ENCODE data around the gene RAPGEF3. TPM values are rescaled to one million over a fixed set of nuclear protein-coding genes. Genes with fewer than 3 reads are reported as not detected.

Gene RAPGEF3
- total RNA-seq, 1 experiment from 2014 or later, result 8.2 TPM

- no TSS peak for BruUV-seq (replicated peaks)
- H3K9me3 Mint-ChIP-seq (ENCODE audit: low read depth, unreplicated experiment), result no peaks in the 10 kb centered on the region
- CTCF ChIA-PET, result interaction anchor here (0.7 to 1.2 kb wide), 5 partner anchors 18 to 41 kb away, joined by 3 to 11 read pairs (median 3); no protein-coding TSS in a partner anchor
- no peak overlapping the region for H3K4me3 Mint-ChIP-seq (ENCODE audit: low read depth, unreplicated experiment)
- peaks cover 11% of the 10 kb centered on the region for H3K36me3 Mint-ChIP-seq (ENCODE audit: insufficient read depth, unreplicated experiment)
- DNase-seq, result no peak
- H3K27me3 Mint-ChIP-seq (ENCODE audit: unreplicated experiment), result no peaks in the 10 kb centered on the region
- no peak for TF ChIP-seq CTCF (IDR thresholded peaks at IDR 0.05; ENCODE audit: unreplicated experiment)
- intact Hi-C loops (cut with micrococcal nuclease; ENCODE audit: unreplicated experiment), result no loop called here
- no peak overlapping the region for H3K27ac Mint-ChIP-seq (ENCODE audit: unreplicated experiment)
- H3K4me1 Mint-ChIP-seq (ENCODE audit: low read depth, unreplicated experiment), result peaks cover 19% of the 10 kb centered on the region
Measured at GRCh38 chr12:47797441-47797840, 38.8 kb upstream of the RAPGEF3 start.

GRCh38 chr12:47795814-47796411 lies 37.2 kb upstream of the RAPGEF3 start:
- DNase-seq, result no peak
- BruUV-seq (replicated peaks), result no TSS peak
- Mint-ChIP-seq H3K36me3 (ENCODE audit: insufficient read depth, unreplicated experiment) (peaks cover 11% of the 10 kb centered on the region), H3K27me3 (ENCODE audit: unreplicated experiment) (no peaks in the 10 kb centered on the region), H3K4me3 (ENCODE audit: low read depth, unreplicated experiment) (no peak overlapping the region), H3K4me1 (ENCODE audit: low read depth, unreplicated experiment) (peaks cover 4% of the 10 kb centered on the region), H3K27ac (ENCODE audit: unreplicated experiment) (peak overlapping the region; percentile 27), H3K9me3 (ENCODE audit: low read depth, unreplicated experiment) (no peaks in the 10 kb centered on the region)
- no peak for TF ChIP-seq CTCF (IDR thresholded peaks at IDR 0.05; ENCODE audit: unreplicated experiment)
- intact Hi-C loops (cut with micrococcal nuclease; ENCODE audit: unreplicated experiment), result no loop called here
- CTCF ChIA-PET, result no interaction called here

- intact Hi-C loops (cut with micrococcal nuclease; ENCODE audit: unreplicated experiment), result no loop called here
- TF ChIP-seq CTCF (IDR thresholded peaks at IDR 0.05; ENCODE audit: unreplicated experiment), result no peak
- H3K9me3 Mint-ChIP-seq (ENCODE audit: low read depth, unreplicated experiment), result no peaks in the 10 kb centered on the region
- H3K27me3 Mint-ChIP-seq (ENCODE audit: unreplicated experiment), result no peaks in the 10 kb centered on the region
- H3K27ac Mint-ChIP-seq (ENCODE audit: unreplicated experiment), result peak overlapping the region; percentile 27
- H3K4me3 Mint-ChIP-seq (ENCODE audit: low read depth, unreplicated experiment), result no peak overlapping the region
- CTCF ChIA-PET, result interaction anchor here (0.6 to 1.2 kb wide), 2 partner anchors 17 to 42 kb away, joined by 3 to 5 read pairs; no protein-coding TSS in a partner anchor
- H3K4me1 Mint-ChIP-seq (ENCODE audit: low read depth, unreplicated experiment), result no peaks in the 10 kb centered on the region
- DNase-seq, result no peak
- no TSS peak for BruUV-seq (replicated peaks)
- peaks cover 14% of the 10 kb centered on the region for H3K36me3 Mint-ChIP-seq (ENCODE audit: insufficient read depth, unreplicated experiment)
Measured at GRCh38 chr12:47795121-47795813, 36.6 kb upstream of the RAPGEF3 start.

GRCh38 chr12:47794679-47795078 lies 36.0 kb upstream of the RAPGEF3 start:
- Mint-ChIP-seq H3K27me3 (ENCODE audit: unreplicated experiment) (no peaks in the 10 kb centered on the region), H3K9me3 (ENCODE audit: low read depth, unreplicated experiment) (no peaks in the 10 kb centered on the region), H3K36me3 (ENCODE audit: insufficient read depth, unreplicated experiment) (peaks cover 17% of the 10 kb centered on the region), H3K4me3 (ENCODE audit: low read depth, unreplicated experiment) (no peak overlapping the region), H3K27ac (ENCODE audit: unreplicated experiment) (no peak overlapping the region), H3K4me1 (ENCODE audit: low read depth, unreplicated experiment) (no peaks in the 10 kb centered on the region)
- TF ChIP-seq CTCF (IDR thresholded peaks at IDR 0.05; ENCODE audit: unreplicated experiment), result no peak
- BruUV-seq (replicated peaks), result no TSS peak
- intact Hi-C loops (cut with micrococcal nuclease; ENCODE audit: unreplicated experiment), result no loop called here
- CTCF ChIA-PET, result interaction anchor here (0.6 to 1.2 kb wide), 2 partner anchors 18 to 43 kb away, joined by 3 to 5 read pairs; no protein-coding TSS in a partner anchor
- DNase-seq, result no peak
